ENCODE data around the gene ARIH2.

The ARIH2 gene

GRCh38 chr3:48997102-48997635, 78.5 kb downstream of the ARIH2 start:
- no peak overlapping the region for H3K4me3 ChIP-seq
- no peaks in the 10 kb centered on the region for H3K9me3 ChIP-seq (replicated peaks in 1 of 11)
- no peak for TF ChIP-seq Cebpa-rat (IDR thresholded peaks at IDR 0.05)
- H3K9ac ChIP-seq: no peak overlapping the region
- H4K20me1 ChIP-seq: peaks cover 0 to 7% (median 0%) of the 10 kb centered on the region in 11 experiments; a peak in 1 of 22 replicates
- H3K27ac ChIP-seq: no peak overlapping the region
- peaks cover 0 to 20% (median 0%) of the 10 kb centered on the region in 11 experiments; a peak in 4 of 22 replicates for H3K36me3 ChIP-seq
- H3K4me2 ChIP-seq: no peak overlapping the region
- peaks cover 11 to 22% (median 18%) of the 10 kb centered on the region in 10 experiments for H3K4me1 ChIP-seq
- H3K27me3 ChIP-seq: no peaks in the 10 kb centered on the region

DNA sequence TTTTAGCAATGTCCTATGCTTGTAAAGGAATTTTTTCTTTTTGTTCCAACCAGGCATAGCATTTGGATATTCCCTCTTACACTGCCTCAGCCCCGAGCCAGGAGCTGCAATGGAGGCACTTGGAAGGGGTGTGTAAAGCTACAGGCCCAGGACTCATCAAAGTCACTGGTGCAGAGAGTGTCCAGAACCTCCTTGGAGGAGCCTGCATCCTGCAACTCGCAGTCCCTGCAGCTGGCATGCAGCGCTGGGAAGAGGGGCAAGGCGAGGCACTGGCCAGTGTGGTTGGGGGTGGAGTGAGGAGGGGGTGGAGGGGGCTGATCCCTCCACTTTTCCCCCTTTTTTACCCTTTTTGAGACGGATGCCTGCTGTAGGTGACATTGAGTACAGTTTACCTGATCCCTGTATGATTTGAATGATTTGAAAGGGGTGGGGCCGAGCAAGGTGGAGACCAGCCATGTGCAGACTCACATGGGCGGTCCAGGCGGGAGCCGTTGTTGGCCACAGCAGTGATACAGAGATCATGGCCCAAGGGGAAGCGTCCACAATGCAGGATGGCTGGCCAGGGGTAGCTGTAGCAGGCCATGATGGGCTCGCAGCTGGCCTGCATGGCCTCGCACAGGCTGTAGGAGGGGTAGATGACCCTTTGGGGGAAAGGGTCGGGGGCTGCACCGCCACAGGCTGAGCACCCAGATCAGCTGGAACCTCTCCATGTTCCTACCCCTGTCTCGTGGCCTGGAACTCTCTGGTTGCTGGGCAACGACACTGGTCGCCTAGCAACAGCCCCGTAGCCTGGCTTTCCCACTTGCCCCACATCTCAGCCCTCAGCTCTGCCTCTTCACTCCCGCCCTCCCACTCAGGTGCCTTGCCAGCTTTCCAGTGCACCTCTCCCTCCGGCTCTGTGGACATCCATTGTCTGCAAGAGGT, 79.3 kb downstream of the ARIH2 start:
- H3K9me3 ChIP-seq (replicated peaks in 1 of 11): no peaks in the 10 kb centered on the region
- no peaks in the 10 kb centered on the region for H3K27me3 ChIP-seq
- H3K4me2 ChIP-seq: no peak overlapping the region
- H3K4me3 ChIP-seq: no peak overlapping the region
- H3K4me1 ChIP-seq: peaks cover 11 to 21% (median 16%) of the 10 kb centered on the region in 10 experiments
- H3K36me3 ChIP-seq: peaks cover 0 to 20% (median 0%) of the 10 kb centered on the region in 11 experiments; a peak in 4 of 22 replicates
- TF ChIP-seq Cebpa-rat (IDR thresholded peaks at IDR 0.05): no peak
- no peak overlapping the region for H3K9ac ChIP-seq
- H4K20me1 ChIP-seq: peaks cover 0 to 7% (median 0%) of the 10 kb centered on the region in 11 experiments; a peak in 1 of 22 replicates
- H3K27ac ChIP-seq: no peak overlapping the region

DNA sequence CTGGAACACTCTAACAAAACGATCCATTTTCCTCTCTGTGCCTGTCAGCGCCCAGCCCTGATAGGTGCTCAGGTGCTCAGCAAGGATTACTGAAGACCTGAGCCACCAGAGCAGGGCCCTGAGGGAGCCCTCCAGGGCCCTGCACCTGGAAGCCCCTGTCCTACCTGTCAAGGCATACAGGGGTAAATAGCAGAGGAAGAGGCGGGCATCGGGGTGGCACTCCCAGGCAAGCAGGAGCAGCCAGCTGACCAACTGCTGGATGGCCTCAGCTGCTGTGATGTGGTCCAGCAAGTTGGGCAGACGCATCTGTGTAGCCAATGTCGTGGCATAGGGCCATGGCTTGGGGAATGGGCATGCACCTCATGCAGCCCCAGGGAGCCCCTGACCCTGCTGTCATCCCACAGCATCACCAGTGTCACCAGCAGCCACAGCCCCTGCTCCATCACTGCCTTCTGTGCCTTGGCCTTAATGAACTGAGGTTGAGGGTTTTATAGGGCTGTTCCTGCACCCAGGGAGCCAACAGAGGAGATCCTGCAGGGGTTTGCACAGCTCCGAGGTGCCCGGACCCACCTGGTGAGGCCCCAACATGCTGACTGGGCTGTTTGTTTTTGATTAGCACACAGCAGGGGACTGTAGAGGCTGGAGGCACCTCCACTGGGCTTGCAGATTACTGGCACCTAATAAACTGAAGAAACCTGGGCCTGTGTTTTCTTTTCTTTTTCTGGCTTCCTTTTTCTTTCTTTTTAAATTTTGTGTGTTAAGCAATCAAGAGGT, 80.6 kb downstream of the ARIH2 start:
- peaks cover 0 to 8% (median 3%) of the 10 kb centered on the region in 10 experiments; a peak in 16 of 20 replicates for H3K4me1 ChIP-seq
- H3K4me3 ChIP-seq: no peak overlapping the region
- no peak for TF ChIP-seq Cebpa-rat (IDR thresholded peaks at IDR 0.05)
- H3K9me3 ChIP-seq (replicated peaks in 1 of 11): no peaks in the 10 kb centered on the region
- H3K36me3 ChIP-seq: peaks cover 0 to 20% (median 0%) of the 10 kb centered on the region in 11 experiments; a peak in 4 of 22 replicates
- no peak overlapping the region for H3K9ac ChIP-seq
- no peak overlapping the region for H3K27ac ChIP-seq
- no peaks in the 10 kb centered on the region for H3K27me3 ChIP-seq
- no peak overlapping the region for H3K4me2 ChIP-seq
- H4K20me1 ChIP-seq: peaks cover 0 to 7% (median 0%) of the 10 kb centered on the region in 11 experiments; a peak in 1 of 22 replicates

GRCh38 chr3:49001155-49001554, 82.5 kb downstream of the ARIH2 start:
- Histone ChIP-seq H3K4me2 (no peak overlapping the region), H3K27me3 (no peaks in the 10 kb centered on the region), H3K4me1 (peaks cover 4 to 11% (median 6%) of the 10 kb centered on the region in 10 experiments), H3K9ac (no peak overlapping the region), H3K27ac (no peak overlapping the region), H3K4me3 (no peak overlapping the region), H3K9me3 (replicated peaks in 1 of 11) (no peaks in the 10 kb centered on the region), H3K36me3 (peaks cover 0 to 17% (median 0%) of the 10 kb centered on the region in 11 experiments; a peak in 4 of 22 replicates), H4K20me1 (peaks cover 0 to 7% (median 0%) of the 10 kb centered on the region in 11 experiments; a peak in 1 of 22 replicates)
- TF ChIP-seq Cebpa-rat (IDR thresholded peaks at IDR 0.05): no peak

DNA sequence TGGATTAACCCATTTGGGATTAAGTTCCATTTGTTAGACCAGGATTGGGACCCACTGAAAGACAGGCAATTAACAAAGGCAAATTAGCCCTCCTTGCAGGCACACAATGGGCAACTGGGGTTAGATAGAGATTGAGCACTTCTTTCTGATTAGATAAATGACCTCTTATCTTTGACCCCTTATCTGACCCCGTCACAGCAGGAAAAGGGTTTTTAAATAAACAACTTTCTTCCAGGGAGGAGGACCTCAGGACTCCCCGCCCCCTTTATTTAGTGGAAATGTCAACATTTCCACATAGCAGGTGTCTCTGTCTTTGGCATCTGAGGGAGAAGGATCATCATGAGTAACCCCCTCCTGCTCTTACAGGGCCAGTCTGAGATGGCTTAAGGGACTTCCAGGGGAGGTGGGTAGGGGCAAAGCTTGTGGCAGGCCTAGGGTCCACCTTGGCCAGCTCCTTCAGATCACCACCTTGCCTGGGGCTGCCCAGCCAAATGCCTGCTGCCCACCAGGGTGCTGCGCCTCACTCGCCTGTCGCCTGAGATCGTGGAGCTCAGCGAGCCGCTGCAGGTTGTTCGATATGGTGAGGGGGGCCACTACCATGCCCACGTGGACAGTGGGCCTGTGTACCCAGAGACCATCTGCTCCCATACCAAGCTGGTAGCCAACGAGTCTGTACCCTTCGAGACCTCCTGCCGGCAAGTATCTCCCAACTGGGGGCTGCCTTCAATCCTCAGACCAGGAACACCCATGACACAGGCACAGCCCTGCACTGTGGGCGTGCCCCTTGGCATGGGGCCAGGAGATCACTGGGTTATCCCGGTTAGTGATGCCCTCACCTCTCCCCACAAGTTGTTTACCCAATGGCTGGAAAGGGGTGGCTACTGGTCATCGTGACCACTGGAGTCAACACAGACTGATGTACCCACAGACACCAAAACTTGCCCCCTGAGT, 86.0 kb downstream of the ARIH2 start:
- no peaks in the 10 kb centered on the region for H3K9me3 ChIP-seq (replicated peaks in 1 of 11)
- no peak for TF ChIP-seq Cebpa-rat (IDR thresholded peaks at IDR 0.05)
- H3K4me3 ChIP-seq: no peak overlapping the region
- no peak overlapping the region for H3K4me2 ChIP-seq
- no peak overlapping the region for H3K9ac ChIP-seq
- peaks cover 0 to 5% (median 3%) of the 10 kb centered on the region in 11 experiments; a peak in 7 of 22 replicates for H3K36me3 ChIP-seq
- no peaks in the 10 kb centered on the region for H3K27me3 ChIP-seq
- no peak overlapping the region for H3K27ac ChIP-seq
- peaks cover 25 to 34% (median 28%) of the 10 kb centered on the region in 10 experiments for H3K4me1 ChIP-seq
- H4K20me1 ChIP-seq: peaks cover 5 to 18% (median 16%) of the 10 kb centered on the region in 11 experiments; a peak in 20 of 22 replicates

GRCh38 chr3:49005303-49005680, 86.7 kb downstream of the ARIH2 start:
- no peak for TF ChIP-seq Cebpa-rat (IDR thresholded peaks at IDR 0.05)
- no peak overlapping the region for H3K4me3 ChIP-seq
- H3K27me3 ChIP-seq: no peaks in the 10 kb centered on the region
- peaks cover 28 to 41% (median 35%) of the 10 kb centered on the region in 10 experiments for H3K4me1 ChIP-seq
- H3K36me3 ChIP-seq: peaks cover 0 to 11% (median 4%) of the 10 kb centered on the region in 11 experiments; a peak in 8 of 22 replicates
- H3K27ac ChIP-seq: no peak overlapping the region
- peaks cover 5 to 25% (median 23%) of the 10 kb centered on the region in 11 experiments; a peak in 20 of 22 replicates for H4K20me1 ChIP-seq
- no peak overlapping the region; a peak in 1 of 22 replicates for H3K4me2 ChIP-seq
- no peak overlapping the region for H3K9ac ChIP-seq
- no peaks in the 10 kb centered on the region for H3K9me3 ChIP-seq (replicated peaks in 1 of 11)

GRCh38 chr3:49005998-49006397, 87.4 kb downstream of the ARIH2 start:
- no peak for TF ChIP-seq Cebpa-rat (IDR thresholded peaks at IDR 0.05)
- Histone ChIP-seq H3K27ac (peak overlapping the region in 7 of 11 experiments; percentile 89 to 99 (median 95); a peak in 8 of 22 replicates), H4K20me1 (peaks cover 5 to 32% (median 30%) of the 10 kb centered on the region in 11 experiments; a peak in 21 of 22 replicates), H3K4me3 (peak overlapping the region; percentile 67 to 91 (median 80); a peak in 18 of 20 replicates), H3K4me1 (peaks cover 28 to 41% (median 35%) of the 10 kb centered on the region in 10 experiments), H3K9me3 (replicated peaks in 1 of 11) (no peaks in the 10 kb centered on the region), H3K27me3 (no peaks in the 10 kb centered on the region), H3K9ac (peak overlapping the region in 9 of 11 experiments; percentile 87 to 98 (median 94); a peak in 15 of 22 replicates), H3K36me3 (peaks cover under 1 to 18% (median 6%) of the 10 kb centered on the region in 11 experiments; a peak in 15 of 22 replicates), H3K4me2 (peak overlapping the region; percentile 94 to 100 (median 96))
